Non-pigmented ciliary epithelial cell (primary cell): Measurements from ENCODE around the gene RNF130.

Experiments used
- DNase-seq: peaks from one replicate; pipeline ENCODE4 v3.0.0-alpha.2; 2010; ENCODE audit warnings: low read depth

The RNF130 gene

GRCh38 chr5:180085837-180086236 is 14.3 kb upstream of the RNF130 start:
- no peak for DNase-seq

- no peak for DNase-seq
Observed at GRCh38 chr5:180084638-180085561, 13.3 kb upstream of the RNF130 start.

GRCh38 chr5:180083529-180084060 is 12.0 kb upstream of the RNF130 start:
- DNase-seq = no peak

- DNase-seq = no peak
Observed at GRCh38 chr5:180082633-180083420, 11.3 kb upstream of the RNF130 start.

- no peak for DNase-seq
Observed at GRCh38 chr5:180081481-180081880, 9.9 kb upstream of the RNF130 start.

- no peak for DNase-seq
Observed at GRCh38 chr5:180080486-180081280, 9.1 kb upstream of the RNF130 start.

GRCh38 chr5:180079702-180080466 is 8.3 kb upstream of the RNF130 start:
- no peak for DNase-seq

- DNase-seq = no peak
Observed at GRCh38 chr5:180078348-180078747, 6.8 kb upstream of the RNF130 start.

- no peak for DNase-seq
Observed at GRCh38 chr5:180077594-180078284, 6.2 kb upstream of the RNF130 start.

GRCh38 chr5:180075703-180076102 is 4.1 kb upstream of the RNF130 start:
- no peak for DNase-seq

- no peak for DNase-seq
Observed at GRCh38 chr5:180074462-180074861, 2.9 kb upstream of the RNF130 start.

- no peak for DNase-seq
Observed at GRCh38 chr5:180072556-180072955, 997 bp upstream of the RNF130 start.

GRCh38 chr5:180072256-180072548 is 643 bp upstream of the RNF130 start:
- DNase-seq = no peak

GRCh38 chr5:180070756-180071530 is 616 bp downstream of the RNF130 start:
- no peak for DNase-seq

GRCh38 chr5:180069589-180070247 is 1.8 kb downstream of the RNF130 start:
- no peak for DNase-seq

- no peak for DNase-seq
Observed at GRCh38 chr5:180068519-180069090, 3.0 kb downstream of the RNF130 start.

GRCh38 chr5:180067986-180068385 is 3.6 kb downstream of the RNF130 start:
- DNase-seq = no peak

- no peak for DNase-seq
Observed at GRCh38 chr5:180060192-180060591, 11.4 kb downstream of the RNF130 start.

GRCh38 chr5:180059326-180059725 is 12.2 kb downstream of the RNF130 start:
- no peak for DNase-seq
